Skeletal muscle cell (primary cell): ENCODE results near the gene C17orf75.

Source experiments
- DNase-seq: peaks from one replicate; pipeline ENCODE4 v3.0.0-alpha.2; 2010; ENCODE audit warnings: low read depth
- H3K4me3 ChIP-seq: 2 replicates; pipeline ENCODE4 v1.5.1; 2011; ENCODE audit warnings: low read depth, mild to moderate bottlenecking, control low read depth, low read length, moderate library complexity

C17orf75 gene

GRCh38 chr17:32314636-32315035, 27.3 kb downstream of the C17orf75 start:
- no peak for DNase-seq
- H3K4me3 ChIP-seq: no peak overlapping the region

- no peak for DNase-seq
- no peak overlapping the region for H3K4me3 ChIP-seq
These were observed 30.9 kb downstream of the C17orf75 start for GRCh38 chr17:32311028-32311536.

GRCh38 chr17:32307658-32308057, 34.3 kb downstream of the C17orf75 start:
- no peak overlapping the region for H3K4me3 ChIP-seq
- no peak for DNase-seq

GRCh38 chr17:32305049-32305448, 36.9 kb downstream of the C17orf75 start:
- no peak overlapping the region for H3K4me3 ChIP-seq
- no peak for DNase-seq

GRCh38 chr17:32303781-32304288, 38.1 kb downstream of the C17orf75 start:
- DNase-seq: no peak

GRCh38 chr17:32302860-32303649, 38.9 kb downstream of the C17orf75 start:
- no peak for DNase-seq
- H3K4me3 ChIP-seq: no peak overlapping the region

More at GRCh38 chr17:32303781-32304288, 38.1 kb downstream of the C17orf75 start:
- no peak overlapping the region for H3K4me3 ChIP-seq

- H3K4me3 ChIP-seq: no peak overlapping the region
- no peak for DNase-seq
These were observed 39.9 kb downstream of the C17orf75 start for GRCh38 chr17:32302037-32302436.

DNA sequence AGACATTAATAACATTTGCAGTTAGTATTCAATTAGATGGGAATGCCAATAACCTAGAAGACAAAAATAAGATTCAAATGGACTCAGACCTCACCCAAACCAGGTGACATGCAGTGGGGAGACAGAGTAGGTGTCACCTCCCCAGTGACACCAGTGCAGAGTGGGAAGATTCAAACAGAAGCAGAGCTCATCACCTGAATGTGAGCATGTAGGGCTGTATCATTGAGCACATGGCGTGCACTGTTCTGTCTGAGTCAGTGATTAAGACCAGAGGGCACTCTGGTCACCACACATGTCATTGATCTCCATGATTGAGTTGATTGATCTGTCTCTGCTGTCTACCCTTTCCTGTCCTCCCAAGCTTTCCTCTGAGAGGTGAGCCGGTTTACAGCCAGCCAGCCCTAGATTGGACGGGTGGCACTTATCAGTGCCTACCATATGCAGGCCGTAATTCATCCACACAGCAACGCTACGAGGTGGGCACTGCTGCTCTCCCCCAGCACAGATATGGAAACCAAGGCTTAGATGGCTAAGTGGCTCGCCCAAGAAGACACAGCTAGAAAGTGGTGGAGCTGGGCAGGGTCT, 42.3 kb downstream of the C17orf75 start:
- no peak for DNase-seq
- H3K4me3 ChIP-seq: no peak overlapping the region

GRCh38 chr17:32298721-32299579, 43.0 kb downstream of the C17orf75 start:
- H3K4me3 ChIP-seq: no peak overlapping the region
- DNase-seq: no peak

DNA sequence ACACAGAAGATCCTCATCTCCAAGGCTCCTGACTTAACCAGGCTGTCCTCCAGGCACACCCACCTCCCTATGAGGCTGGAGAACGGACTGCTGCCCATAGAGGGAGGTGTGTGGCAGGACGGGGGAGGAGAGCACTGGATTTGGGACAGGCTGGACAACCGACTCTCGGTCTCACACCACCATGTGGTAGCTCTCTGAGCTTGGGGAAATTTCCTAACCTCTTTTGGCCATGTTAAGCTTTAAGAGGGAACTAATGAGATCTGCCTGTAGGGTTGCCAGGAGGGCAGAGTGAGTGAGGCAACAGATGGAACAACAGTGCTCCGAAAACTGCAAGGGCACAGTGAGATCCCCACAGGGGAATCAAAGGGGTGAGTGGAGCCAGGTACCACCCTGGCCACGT, 43.7 kb downstream of the C17orf75 start:
- H3K4me3 ChIP-seq: no peak overlapping the region
- DNase-seq: no peak

GRCh38 chr17:32297860-32298259, 44.1 kb downstream of the C17orf75 start:
- no peak overlapping the region for H3K4me3 ChIP-seq
- no peak for DNase-seq

- no peak for DNase-seq
These were observed 44.5 kb downstream of the C17orf75 start for GRCh38 chr17:32297424-32297823.

DNA sequence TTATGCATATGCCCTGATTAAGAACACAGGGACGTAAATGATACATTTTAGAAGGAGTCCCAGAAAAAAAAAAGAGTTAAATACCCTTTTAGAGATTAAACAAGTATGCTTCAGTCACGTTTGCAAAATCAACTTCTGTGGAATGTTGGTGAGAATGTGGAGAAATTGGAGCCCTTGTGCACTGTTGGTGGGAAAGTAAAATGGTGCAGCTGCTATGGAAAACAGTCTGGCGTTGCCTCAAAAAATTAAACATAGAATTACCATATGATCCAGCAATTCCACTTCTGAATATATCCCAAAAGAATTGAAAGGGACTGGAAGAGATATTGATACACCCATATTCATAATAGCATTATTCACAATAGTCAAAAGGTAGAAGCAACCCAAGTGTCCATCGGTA, 49.9 kb downstream of the C17orf75 start:
- H3K4me3 ChIP-seq: no peak overlapping the region
- DNase-seq: no peak

More at GRCh38 chr17:32297424-32297823, 44.5 kb downstream of the C17orf75 start:
- no peak overlapping the region for H3K4me3 ChIP-seq

DNA sequence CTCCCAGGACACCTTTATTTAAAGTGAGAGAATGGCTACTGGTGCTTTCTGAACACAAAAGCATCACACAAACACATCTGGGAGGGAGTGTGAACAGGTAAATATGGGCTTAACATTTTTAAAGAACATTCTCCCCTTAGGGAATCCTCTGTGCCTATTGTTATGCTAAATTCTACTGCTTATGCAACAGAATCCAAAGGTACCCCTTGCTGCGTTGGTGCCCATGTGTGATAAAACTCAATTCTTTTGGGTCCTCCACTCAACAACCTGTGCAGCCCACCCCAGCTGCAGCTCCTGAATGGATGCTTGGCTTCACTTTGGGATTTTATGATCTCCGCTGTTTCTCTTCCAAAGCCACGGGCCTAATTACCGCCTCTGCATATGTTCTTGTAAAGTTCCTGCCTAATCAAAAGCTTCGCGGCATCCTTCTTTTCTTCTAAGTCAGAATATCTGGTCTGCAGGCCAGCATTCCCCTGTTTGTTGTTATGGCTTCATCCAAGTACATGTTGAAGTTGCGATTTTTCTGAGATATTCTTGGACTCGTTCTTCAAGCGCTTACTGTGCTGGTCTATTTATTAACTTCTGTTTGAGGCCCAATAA, 52.4 kb downstream of the C17orf75 start:
- H3K4me3 ChIP-seq: no peak overlapping the region
- DNase-seq: no peak

DNA sequence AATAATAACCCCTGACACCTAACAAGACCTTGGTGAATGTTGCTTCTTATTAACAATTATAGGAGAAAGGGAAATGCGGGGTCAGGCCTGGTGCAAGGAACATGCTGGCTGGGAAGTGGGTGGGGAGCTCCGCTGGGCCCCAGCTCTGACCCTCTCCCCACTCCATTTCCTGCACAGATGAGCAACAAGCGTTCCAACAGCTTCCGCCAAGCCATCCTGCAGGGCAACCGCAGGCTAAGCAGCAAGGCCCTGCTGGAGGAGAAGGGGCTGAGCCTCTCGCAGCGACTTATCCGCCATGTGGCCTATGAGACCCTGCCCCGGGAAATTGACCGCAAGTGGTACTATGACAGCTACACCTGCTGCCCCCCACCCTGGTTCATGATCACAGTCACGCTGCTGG, 53.4 kb downstream of the C17orf75 start:
- H3K4me3 ChIP-seq: no peak overlapping the region
- DNase-seq: no peak

DNA sequence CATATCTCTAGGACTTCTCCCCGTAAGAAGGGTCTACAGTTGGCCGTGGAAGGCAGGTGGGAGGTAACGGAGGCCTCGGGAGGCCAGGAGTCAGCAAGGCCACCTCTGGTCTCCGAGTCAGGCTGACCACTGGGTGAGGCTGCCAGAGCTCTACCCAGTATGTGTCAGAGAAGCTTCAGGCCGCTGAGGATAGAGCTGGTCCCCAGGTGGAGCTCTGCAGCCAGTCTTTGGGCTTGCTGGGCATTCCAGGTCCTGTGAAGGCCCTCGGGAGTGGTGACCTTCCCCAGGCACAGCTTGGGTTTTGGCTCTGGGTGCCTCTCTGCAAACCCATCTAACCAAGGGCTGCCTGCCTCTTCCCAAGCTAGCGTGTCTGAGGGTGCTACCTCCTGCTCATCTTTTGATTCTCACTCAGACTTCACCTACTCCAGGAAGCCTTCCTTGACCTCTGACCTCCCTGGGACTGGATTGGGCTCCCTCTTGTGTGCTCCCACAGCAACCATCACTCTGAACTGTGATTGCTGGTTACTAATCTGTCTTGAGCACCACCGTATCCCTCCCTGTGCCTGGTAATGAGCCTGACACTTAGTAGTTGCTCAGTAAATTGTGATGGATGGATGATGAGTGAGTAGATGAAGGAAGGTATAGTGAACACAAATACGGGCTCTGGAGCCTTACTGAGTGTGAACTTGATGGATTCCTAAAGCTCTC, 54.0 kb downstream of the C17orf75 start:
- no peak overlapping the region for H3K4me3 ChIP-seq
- no peak for DNase-seq

GRCh38 chr17:32286518-32286900, 55.5 kb downstream of the C17orf75 start:
- no peak overlapping the region for H3K4me3 ChIP-seq
- no peak for DNase-seq

- DNase-seq: no peak
- H3K4me3 ChIP-seq: no peak overlapping the region
These were observed 56.0 kb downstream of the C17orf75 start for GRCh38 chr17:32285746-32286517.
